GM10248 (cell line): ENCODE data around the gene MLIP.

Experiments used
- CTCF ChIA-PET: fragments of 300-600 bp; sonication (Branson Sonifier 250); formaldehyde crosslinking; extraction: SDS; loops from one replicate; lab custom pipeline; 2021; ENCODE audit warnings: antibody characterized with exemption; lab: Yijun Ruan, JAX
- POLR2A ChIA-PET: fragments of 350-650 bp; sonication (Branson Sonifier 250); formaldehyde crosslinking; extraction: SDS; loops from one replicate; lab custom pipeline; 2020; ENCODE audit warnings: antibody characterized with exemption; lab: Yijun Ruan, JAX
- DNase-seq: peaks from one replicate; pipeline ENCODE4 v3.0.0; 2012; ENCODE audit errors: extremely low spot score
- TF ChIP-seq, protein P1 (sequence below): IDR thresholded peaks from 2 replicates; pipeline ENCODE4 v1.5.1; 2012; ENCODE audit warnings: mild to moderate bottlenecking, low read depth; ENCODE audit errors: extremely low read depth, missing control alignments, control extremely low read depth

MLIP gene

DNA sequence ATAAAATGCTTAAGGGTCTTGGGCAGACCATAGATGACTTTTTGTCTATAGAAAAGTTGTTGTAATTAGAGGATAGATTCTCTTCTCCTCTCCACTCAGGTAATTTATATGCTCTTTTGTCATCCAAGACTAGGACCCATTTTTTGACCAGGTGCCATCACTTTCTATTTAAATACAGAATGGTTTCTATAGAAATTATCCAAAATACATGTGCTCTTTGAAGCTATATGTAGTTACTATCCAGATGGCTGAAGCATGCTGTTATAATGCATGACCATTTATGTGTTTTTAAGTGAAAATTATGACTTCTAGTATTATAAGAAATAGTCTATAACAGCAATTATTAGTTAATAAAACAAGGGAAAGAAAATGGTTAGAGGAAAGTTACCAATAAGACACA is 3.0 kb upstream of the MLIP start:
- TF ChIP-seq, protein P1, sequence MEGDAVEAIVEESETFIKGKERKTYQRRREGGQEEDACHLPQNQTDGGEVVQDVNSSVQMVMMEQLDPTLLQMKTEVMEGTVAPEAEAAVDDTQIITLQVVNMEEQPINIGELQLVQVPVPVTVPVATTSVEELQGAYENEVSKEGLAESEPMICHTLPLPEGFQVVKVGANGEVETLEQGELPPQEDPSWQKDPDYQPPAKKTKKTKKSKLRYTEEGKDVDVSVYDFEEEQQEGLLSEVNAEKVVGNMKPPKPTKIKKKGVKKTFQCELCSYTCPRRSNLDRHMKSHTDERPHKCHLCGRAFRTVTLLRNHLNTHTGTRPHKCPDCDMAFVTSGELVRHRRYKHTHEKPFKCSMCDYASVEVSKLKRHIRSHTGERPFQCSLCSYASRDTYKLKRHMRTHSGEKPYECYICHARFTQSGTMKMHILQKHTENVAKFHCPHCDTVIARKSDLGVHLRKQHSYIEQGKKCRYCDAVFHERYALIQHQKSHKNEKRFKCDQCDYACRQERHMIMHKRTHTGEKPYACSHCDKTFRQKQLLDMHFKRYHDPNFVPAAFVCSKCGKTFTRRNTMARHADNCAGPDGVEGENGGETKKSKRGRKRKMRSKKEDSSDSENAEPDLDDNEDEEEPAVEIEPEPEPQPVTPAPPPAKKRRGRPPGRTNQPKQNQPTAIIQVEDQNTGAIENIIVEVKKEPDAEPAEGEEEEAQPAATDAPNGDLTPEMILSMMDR: no peak
- CTCF ChIA-PET: no interaction called here
- DNase-seq: no peak
- POLR2A ChIA-PET: no interaction called here

DNA sequence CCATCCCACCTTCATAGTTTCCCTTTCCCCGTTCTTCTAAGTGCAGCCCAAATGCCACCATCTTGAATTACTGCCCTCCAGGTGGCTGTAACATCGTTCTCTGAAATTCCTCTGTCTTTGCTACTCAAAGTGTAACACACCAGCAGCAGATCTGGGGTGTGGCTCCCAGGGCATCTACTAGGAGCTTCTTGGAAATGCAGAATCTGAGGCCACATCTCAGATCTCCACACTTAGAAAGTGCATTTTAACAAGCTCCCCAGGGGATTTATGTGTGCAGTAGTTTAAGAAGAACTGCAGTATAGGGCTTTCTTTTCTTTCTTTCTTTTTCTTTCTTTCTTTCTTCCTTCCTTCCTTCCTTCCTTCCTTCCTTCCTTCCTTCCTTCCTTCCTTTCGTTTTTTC is 1.7 kb upstream of the MLIP start:
- ChIA-PET CTCF (no interaction called here), POLR2A (no interaction called here)
- TF ChIP-seq, protein P1: no peak
- no peak for DNase-seq

DNA sequence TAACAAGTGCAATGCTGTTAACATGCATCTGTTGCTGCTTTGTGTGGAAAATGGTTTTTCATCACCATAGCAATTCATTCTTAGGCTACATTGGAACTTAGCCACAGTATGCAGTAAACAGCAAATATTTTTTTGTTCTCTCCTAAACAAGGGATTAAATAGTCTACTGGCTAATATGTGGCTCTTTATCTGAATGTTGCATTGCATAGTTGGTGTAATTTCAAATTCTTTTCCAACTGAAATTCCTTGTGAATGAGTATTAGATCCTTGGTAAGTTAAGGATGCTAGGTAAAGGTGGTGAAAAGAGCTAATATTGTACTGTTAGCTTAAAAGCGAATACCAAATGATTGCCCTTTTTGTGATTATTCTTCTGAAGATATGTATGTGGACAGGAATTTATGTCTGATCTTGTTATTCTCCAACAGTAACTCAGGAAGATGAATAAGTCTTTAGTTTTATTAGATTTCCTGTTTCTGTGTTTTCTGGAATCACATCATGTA is 958 bp downstream of the MLIP start:
- no peak for DNase-seq
- TF ChIP-seq, protein P1: no peak
- CTCF ChIA-PET: interaction anchor here (1.3 kb wide), 1 partner anchor 12 kb away, joined by 3 read pairs; no protein-coding TSS in a partner anchor
- POLR2A ChIA-PET: no interaction called here

DNA sequence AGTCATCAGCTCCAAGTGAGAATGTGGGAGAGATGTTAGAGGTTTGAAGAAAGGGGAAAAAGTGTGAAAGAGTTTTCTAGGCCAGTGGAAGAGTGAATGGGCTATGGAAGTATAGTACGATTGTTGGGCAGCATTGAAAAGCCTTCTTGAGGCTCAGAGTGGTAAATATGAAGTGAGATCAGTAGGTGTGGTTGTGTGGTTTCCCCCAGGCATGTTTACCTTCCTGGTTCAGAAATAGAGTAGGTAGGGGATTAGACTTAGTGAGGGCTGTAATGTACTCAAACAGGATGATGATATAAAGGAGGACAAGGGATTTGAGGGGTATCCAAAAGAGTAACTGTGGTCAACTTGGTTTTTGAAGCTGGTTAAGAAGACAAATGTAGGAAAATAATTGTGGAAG is 3.7 kb downstream of the MLIP start:
- no peak for DNase-seq
- ChIA-PET CTCF (no interaction called here), POLR2A (no interaction called here)
- TF ChIP-seq, protein P1: no peak

DNA sequence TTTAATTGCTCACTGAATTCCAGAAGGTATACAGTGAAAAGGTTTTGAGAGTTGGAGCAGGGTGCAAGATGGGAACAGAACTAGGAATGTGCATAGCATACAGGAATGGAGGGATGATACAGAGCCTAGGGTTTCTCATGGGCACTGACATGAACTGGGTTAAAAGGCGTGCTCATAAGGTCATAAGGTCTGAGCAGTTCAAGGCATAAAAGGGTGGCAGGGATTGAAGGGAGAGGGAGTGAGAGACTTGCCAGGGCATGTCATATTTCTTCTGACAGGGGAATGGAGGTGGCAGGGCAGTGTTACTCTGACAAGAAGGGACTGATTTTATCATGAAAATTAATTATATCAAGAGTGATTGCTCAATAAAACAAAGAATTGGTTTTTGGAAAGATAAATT is 4.7 kb downstream of the MLIP start:
- ChIA-PET POLR2A (no interaction called here), CTCF (no interaction called here)
- TF ChIP-seq, protein P1: no peak
- DNase-seq: no peak

DNA sequence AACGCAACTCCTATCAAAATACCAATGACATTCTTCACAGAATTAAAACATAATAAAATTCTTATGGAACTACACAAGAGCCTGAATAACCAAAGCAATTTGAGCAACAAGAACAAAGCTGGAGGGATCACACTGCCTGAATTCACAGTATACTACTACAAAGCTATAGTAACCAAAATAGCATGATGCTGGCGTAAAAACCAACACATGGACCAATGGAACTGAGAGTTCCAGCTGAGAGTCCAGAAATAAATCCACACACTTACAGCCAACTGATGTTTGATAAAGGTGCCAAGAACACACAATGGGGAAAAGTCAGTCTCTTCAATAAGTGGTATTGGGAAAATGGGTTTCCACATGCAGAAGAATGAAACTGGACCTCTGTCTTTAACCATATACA is 6.9 kb downstream of the MLIP start:
- CTCF ChIA-PET: interaction anchor here (0.9 kb wide), 1 partner anchor 9 kb away, joined by 3 read pairs; no protein-coding TSS in a partner anchor
- TF ChIP-seq, protein P1: no peak
- POLR2A ChIA-PET: no interaction called here
- DNase-seq: no peak
